ENCODE results near the gene SLC25A4. TPM values are rescaled to one million over a fixed set of nuclear protein-coding genes. Genes with fewer than 3 reads are reported as not detected.

SLC25A4 gene
- polyA plus RNA-seq, 1 donor (not counting 4 experiments of a cell fraction or from before 2014, with no cell fraction given) = 13.2 TPM

- H3K36me3 ChIP-seq (ENCODE audit: control insufficient read depth in 2 of 2, extremely low read depth in 1 of 2, insufficient read depth in 2 of 2, low read length in 2 of 2) = no peaks in the 10 kb centered on the region
- H3K4me3 ChIP-seq (ENCODE audit: control insufficient read depth in 2 of 3, extremely low read depth in 1 of 3, insufficient read depth in 2 of 3, low read depth in 1 of 3, low read length in 3 of 3) = no peak overlapping the region
- no peak overlapping the region for H2AFZ ChIP-seq (ENCODE audit: control insufficient read depth, low read length)
- H3K79me2 ChIP-seq (ENCODE audit: control insufficient read depth, insufficient read depth, low read length) = no peaks in the 10 kb centered on the region
- H3K4me1 ChIP-seq (ENCODE audit: control insufficient read depth, extremely low read depth, insufficient read depth, low read length) = peaks cover 7% of the 10 kb centered on the region
- TF ChIP-seq CTCF (optimal IDR thresholded peaks at IDR 0.05 in 1 of 3, IDR thresholded peaks at IDR 0.05 in 1 of 3, conservative IDR thresholded peaks at IDR 0.05 in 1 of 3; ENCODE audit: extremely low read depth in 1 of 3, insufficient read depth in 2 of 3, low read length in 3 of 3) (no peak), EZH2 (IDR thresholded peaks at IDR 0.05; ENCODE audit: low read length) (no peak)
- H3K27ac ChIP-seq (ENCODE audit: control insufficient read depth, insufficient read depth, low read length) = no peak overlapping the region
- no peaks in the 10 kb centered on the region for H3K9me3 ChIP-seq (ENCODE audit: control insufficient read depth, low read depth, low read length)
- no peak for DNase-seq (ENCODE audit: low read depth, low spot score)
- H3K4me2 ChIP-seq (ENCODE audit: control insufficient read depth, extremely low read depth, insufficient read depth, low read depth, low read length) = no peak overlapping the region
- no peaks in the 10 kb centered on the region for H3K27me3 ChIP-seq (ENCODE audit: control insufficient read depth, extremely low read depth, insufficient read depth, low read length)
- FAIRE-seq = no peak
- no peaks in the 10 kb centered on the region for H3K9me1 ChIP-seq (ENCODE audit: control insufficient read depth, extremely low read depth, insufficient read depth, low read length)
- no peaks in the 10 kb centered on the region for H4K20me1 ChIP-seq (ENCODE audit: control insufficient read depth, extremely low read depth, insufficient read depth, low read length)
- dilution Hi-C loops (cut with MboI; ENCODE audit: extremely low pct_ligation_motif_present, low sequenced_read_pairs) = no loop called here
- no peak overlapping the region for H3K9ac ChIP-seq (ENCODE audit: control insufficient read depth, extremely low read depth, insufficient read depth, low read length)
Observed at GRCh38 chr4:185108185-185108584, 34.9 kb upstream of the SLC25A4 start.

GRCh38 chr4:185108669-185109068 is 34.4 kb upstream of the SLC25A4 start:
- no peak for TF ChIP-seq CTCF (optimal IDR thresholded peaks at IDR 0.05 in 1 of 3, IDR thresholded peaks at IDR 0.05 in 1 of 3, conservative IDR thresholded peaks at IDR 0.05 in 1 of 3; ENCODE audit: extremely low read depth in 1 of 3, insufficient read depth in 2 of 3, low read length in 3 of 3)
- no peak for TF ChIP-seq EZH2 (IDR thresholded peaks at IDR 0.05; ENCODE audit: low read length)
- no peaks in the 10 kb centered on the region for H4K20me1 ChIP-seq (ENCODE audit: control insufficient read depth, extremely low read depth, insufficient read depth, low read length)
- H3K4me1 ChIP-seq (ENCODE audit: control insufficient read depth, extremely low read depth, insufficient read depth, low read length) = peaks cover 7% of the 10 kb centered on the region
- no peak overlapping the region for H3K4me3 ChIP-seq (ENCODE audit: control insufficient read depth in 2 of 3, extremely low read depth in 1 of 3, insufficient read depth in 2 of 3, low read depth in 1 of 3, low read length in 3 of 3)
- H3K9me1 ChIP-seq (ENCODE audit: control insufficient read depth, extremely low read depth, insufficient read depth, low read length) = no peaks in the 10 kb centered on the region
- no peaks in the 10 kb centered on the region for H3K9me3 ChIP-seq (ENCODE audit: control insufficient read depth, low read depth, low read length)
- H3K27me3 ChIP-seq (ENCODE audit: control insufficient read depth, extremely low read depth, insufficient read depth, low read length) = no peaks in the 10 kb centered on the region
- no peak overlapping the region for H3K9ac ChIP-seq (ENCODE audit: control insufficient read depth, extremely low read depth, insufficient read depth, low read length)
- H3K79me2 ChIP-seq (ENCODE audit: control insufficient read depth, insufficient read depth, low read length) = no peaks in the 10 kb centered on the region
- no peak overlapping the region for H2AFZ ChIP-seq (ENCODE audit: control insufficient read depth, low read length)
- FAIRE-seq = no peak
- dilution Hi-C loops (cut with MboI; ENCODE audit: extremely low pct_ligation_motif_present, low sequenced_read_pairs) = no loop called here
- DNase-seq (ENCODE audit: low read depth, low spot score) = no peak
- H3K36me3 ChIP-seq (ENCODE audit: control insufficient read depth in 2 of 2, extremely low read depth in 1 of 2, insufficient read depth in 2 of 2, low read length in 2 of 2) = no peaks in the 10 kb centered on the region
- no peak overlapping the region for H3K4me2 ChIP-seq (ENCODE audit: control insufficient read depth, extremely low read depth, insufficient read depth, low read depth, low read length)
- H3K27ac ChIP-seq (ENCODE audit: control insufficient read depth, insufficient read depth, low read length) = no peak overlapping the region

All from keratinocyte (primary cell).